HL-60 (cell line): ENCODE data around the gene INTS1.
A peak's percentile ranks its signal among the peaks of the same experiment; 100 is the strongest.
"Not testable (repeated sequence)": the region's sequence is repeated elsewhere in the genome, so short reads cannot be mapped to it uniquely, and the experiment has no call there.

Source experiments
- DNase-seq, 2 experiments: peaks; one replicate each; pipeline ENCODE4 v3.0.0-alpha.2; 2010 to 2020; ENCODE audit warnings: low read depth in 1 of 2, low spot score in 1 of 2
- H3K27ac ChIP-seq: fragments of 250-450 bp; sonication (Bioruptor Pico); replicated peaks from 2 replicates; pipeline ENCODE4 v1.5.1; 2020; ENCODE audit warnings: mild to moderate bottlenecking, moderate library complexity
- H3K27me3 ChIP-seq: fragments of 250-450 bp; sonication (Bioruptor Pico); 2 replicates; pipeline ENCODE4 v1.5.1; 2021; ENCODE audit warnings: mild to moderate bottlenecking, moderate library complexity; ENCODE audit not compliant: insufficient read depth, poor library complexity, severe bottlenecking
- H3K4me3 ChIP-seq: replicated peaks from 2 replicates; pipeline ENCODE4 v1.5.1; 2011; ENCODE audit warnings: mild to moderate bottlenecking, control low read depth, low read length; ENCODE audit not compliant: insufficient read depth
- CTCF ChIP-seq: IDR thresholded peaks from one replicate; pipeline ENCODE4 v1.5.1; 2011; ENCODE audit warnings: low read length, control low read depth, inconsistent platforms; ENCODE audit not compliant: insufficient read depth
- GABPA ChIP-seq: IDR thresholded peaks from 2 replicates; pipeline ENCODE4 v1.6.1; 2012; ENCODE audit warnings: low read depth
- POLR2AphosphoS5 ChIP-seq: IDR thresholded peaks from 2 replicates; pipeline ENCODE4 v1.6.1; 2012; ENCODE audit warnings: low read depth
- REST ChIP-seq: IDR thresholded peaks from 2 replicates; pipeline ENCODE4 v1.6.1; 2012; ENCODE audit warnings: low read depth; ENCODE audit not compliant: insufficient replicate concordance
- SPI1 ChIP-seq: IDR thresholded peaks from 2 replicates; pipeline ENCODE4 v1.6.1; 2012; ENCODE audit warnings: low read depth, mild to moderate bottlenecking, borderline replicate concordance

The INTS1 gene

DNA sequence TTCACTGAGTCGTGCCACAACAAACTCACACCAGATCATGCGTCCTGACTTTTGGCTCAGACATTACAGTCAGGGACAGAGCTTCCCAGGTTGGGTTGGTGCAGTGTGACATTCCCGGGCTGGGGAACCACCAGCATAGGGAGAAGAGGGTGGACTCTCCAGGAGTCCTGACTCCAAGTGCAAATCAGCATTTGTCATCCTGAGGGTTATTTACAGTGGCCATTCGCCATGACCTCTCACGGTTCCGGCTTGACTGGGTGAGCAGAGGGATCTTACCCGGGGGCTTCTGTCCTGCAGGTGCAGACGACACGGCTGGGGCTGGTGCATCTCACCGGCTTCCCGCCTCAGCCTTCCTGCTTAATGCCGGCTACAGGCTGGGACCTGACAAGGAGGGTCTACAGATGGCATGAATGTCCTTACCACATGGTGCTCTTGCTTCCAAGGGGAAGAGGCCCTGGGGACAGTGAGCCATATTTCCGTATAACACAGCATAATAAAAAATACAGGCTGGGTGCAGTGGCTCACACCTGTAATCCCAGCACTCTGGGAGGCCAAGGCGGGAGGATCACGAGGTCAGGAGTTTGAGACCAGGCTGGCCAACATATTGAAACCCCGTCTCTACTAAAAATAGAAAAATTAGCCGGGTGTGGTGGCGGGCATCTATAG, 12.5 kb upstream of the INTS1 start:
- no peaks in the 10 kb centered on the region for H3K27me3 ChIP-seq
- H3K4me3 ChIP-seq, result no peak overlapping the region
- TF ChIP-seq POLR2AphosphoS5, result no peak
- TF ChIP-seq REST, result no peak
- TF ChIP-seq CTCF, result no peak
- no peak for TF ChIP-seq GABPA
- TF ChIP-seq SPI1, result no peak
- DNase-seq, result no peak
- no peak overlapping the region for H3K27ac ChIP-seq

- not testable (repeated sequence) for H3K27ac ChIP-seq, DNase-seq, H3K4me3 ChIP-seq, H3K27me3 ChIP-seq
These were observed 11.3 kb upstream of the INTS1 start for GRCh38 chr7:1515509-1515967.

DNA sequence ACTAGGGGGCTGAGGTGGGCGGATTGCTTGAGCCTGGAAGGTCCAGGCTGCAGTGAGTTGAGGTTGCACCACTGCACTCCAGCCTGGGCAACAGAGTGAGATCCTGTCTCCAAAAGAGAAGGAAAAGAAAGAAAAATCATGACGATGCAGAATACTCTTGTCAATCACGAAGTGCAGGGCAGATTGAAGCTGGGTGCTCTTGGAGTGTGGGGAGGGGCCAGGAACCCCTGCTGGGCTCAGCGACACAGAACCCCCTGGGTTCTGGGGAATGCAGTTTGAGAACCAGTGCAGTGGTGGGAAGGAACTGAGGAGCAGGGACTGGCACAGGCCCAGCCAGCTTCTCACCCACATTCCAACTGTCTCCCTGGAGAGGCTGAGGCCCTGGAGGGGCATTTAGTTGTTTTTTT, 10.8 kb upstream of the INTS1 start:
- H3K27ac ChIP-seq, result peak overlapping the region; percentile 11; the same call in 1 of the 2 replicates

More for the DNA sequence above, 10.8 kb upstream of the INTS1 start:
- Histone ChIP-seq H3K27me3 (no peaks in the 10 kb centered on the region), H3K4me3 (no peak overlapping the region)
- DNase-seq, result no peak
- TF ChIP-seq POLR2AphosphoS5, result no peak
- TF ChIP-seq REST, result no peak
- no peak for TF ChIP-seq CTCF
- TF ChIP-seq SPI1, result no peak
- no peak for TF ChIP-seq GABPA
